Articular chondrocyte of knee joint (primary cell): ENCODE results near the gene TBC1D3G. TPM values are rescaled to one million over a fixed set of nuclear protein-coding genes. Genes with fewer than 3 reads are reported as not detected.

Source experiments
- small RNA-seq: library from RNA; depleted of rRNA; stranded (forward); fragments of <200 nt; gene quantifications from one replicate; pipeline ENCODE3, GENCODE V24; 2012
- total RNA-seq: library from RNA; depleted of rRNA; stranded (reverse); fragments of >200 nt; gene quantifications from 2 replicates; pipeline ENCODE4 v1.2.3, GENCODE V29; 2012

TBC1D3G gene
- total RNA-seq: not detected in 2 replicates

GRCh38 chr17:36323584-36323983 lies at the start of gene TBC1D3G:
TSS of gene TBC1D3G (plus strand) at chr17:36323884. CDS start at chr17:36325412, 1,528 bp downstream.

Small RNA genes lying within 50 kb of the gene (small RNA-seq; reads per million reads assigned to genes)
- gene RF00019: not detected

Other genes starting within 250 kb of the TBC1D3G start
- not detected in 2 replicates for gene CCL3, start 233.7 kb upstream of the TBC1D3G start, total RNA-seq
- gene CCL4, start 220.1 kb upstream of the TBC1D3G start, total RNA-seq: not detected in 2 replicates
- gene TBC1D3B, start 147.2 kb upstream of the TBC1D3G start, total RNA-seq: 1.0 TPM in 1 of 2 replicates, not detected in the other
- not detected in 2 replicates for gene CCL3L1, start 127.1 kb upstream of the TBC1D3G start, total RNA-seq
- gene CCL4L2, start 112.8 kb upstream of the TBC1D3G start, total RNA-seq: not detected in 2 replicates
- not detected in 2 replicates for gene TBC1D3I, start 59.3 kb upstream of the TBC1D3G start, total RNA-seq
- 0.11 TPM in 1 of 2 replicates, not detected in the other for gene TBC1D3H, start 64.6 kb downstream of the TBC1D3G start, total RNA-seq
- gene ZNHIT3, start 162.8 kb downstream of the TBC1D3G start, total RNA-seq: 30.1 and 32.8 TPM in 2 replicates
- 30.9 and 36.6 TPM in 2 replicates for gene MYO19, start 211.0 kb downstream of the TBC1D3G start, total RNA-seq
- gene PIGW, start 211.1 kb downstream of the TBC1D3G start, total RNA-seq: 4.5 and 10.2 TPM in 2 replicates
- 66.8 and 75.5 TPM in 2 replicates for gene GGNBP2, start 221.0 kb downstream of the TBC1D3G start, total RNA-seq